ENCODE measurements around the gene TASOR2. TPM values are rescaled to one million over a fixed set of nuclear protein-coding genes. Genes with fewer than 3 reads are reported as not detected.

Gene TASOR2
- total and polyA plus RNA-seq, 9 of the 15 experiments (the other 6 are each of a cell fraction or from before 2014, with no cell fraction given): 12.7 to 75.3 (median 52.3) TPM

DNA sequence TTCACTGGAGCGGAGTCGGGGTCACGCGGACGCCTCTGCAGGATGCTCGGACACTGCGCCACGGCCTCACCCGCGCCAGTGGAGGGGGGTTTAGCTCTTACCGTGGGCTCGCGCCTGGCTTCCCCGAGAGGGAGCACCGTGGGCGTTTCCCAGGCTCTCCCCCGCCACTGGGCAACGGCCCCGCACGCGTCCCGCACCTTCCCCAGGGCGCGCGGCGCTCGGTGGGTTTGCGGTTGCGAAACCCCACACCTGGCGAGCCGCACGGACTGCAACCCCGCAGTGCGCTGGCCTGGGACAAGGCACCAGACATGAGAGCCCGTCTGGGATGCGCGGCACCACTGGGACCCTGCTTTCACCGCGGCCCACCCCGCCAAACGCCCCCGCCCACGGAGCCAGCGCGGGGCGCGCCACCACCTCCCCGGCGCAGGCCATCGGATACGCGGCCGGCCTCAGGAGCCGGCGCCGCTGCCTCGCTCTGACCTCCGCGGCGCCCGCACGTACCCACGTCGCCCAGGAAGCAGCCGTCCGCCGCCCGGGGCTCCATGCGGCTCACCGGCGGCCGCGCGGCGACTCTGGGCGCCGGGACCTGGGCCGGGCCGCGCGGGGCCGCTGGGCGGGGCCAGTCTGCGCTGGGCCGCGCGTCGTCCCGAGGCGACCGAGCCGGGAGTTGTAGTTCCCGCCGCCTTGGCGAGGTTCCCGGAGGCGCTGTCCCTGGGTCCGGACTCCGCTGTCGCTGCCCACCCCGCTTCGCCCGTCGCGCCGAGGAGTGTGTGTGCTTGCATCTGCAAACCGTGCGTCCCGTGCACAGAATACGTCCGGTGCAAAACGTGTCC, 18.4 kb upstream of the TASOR2 start, which contains the start of gene ASB13 (continued):
- TF ChIP-seq PATZ1 (CRISPR knock-in tag; IDR thresholded peaks at IDR 0.05; ENCODE audit: borderline replicate concordance): no peak
- no peak for TF ChIP-seq GTF2F1 (IDR thresholded peaks at IDR 0.05; ENCODE audit: low read depth, low read length)
- TF ChIP-seq YY1 (IDR thresholded peaks at IDR 0.05; ENCODE audit: borderline replicate concordance in 1 of 3, control insufficient read depth in 1 of 3, extremely low read depth in 1 of 3, insufficient read depth in 3 of 3, insufficient read length in 1 of 3, insufficient replicate concordance in 2 of 3, low read depth in 1 of 3, low read length in 2 of 3): peak in 1 of 3 experiments; percentile 42
- no peak for TF ChIP-seq XRCC5 (IDR thresholded peaks at IDR 0.05; ENCODE audit: low read depth, low read length)
- no peak for TF ChIP-seq C11orf30 (IDR thresholded peaks at IDR 0.05; ENCODE audit: low read depth)
- TF ChIP-seq AFF1 (IDR thresholded peaks at IDR 0.05; ENCODE audit: low read depth in 1 of 2, partially characterized antibody in 2 of 2): no peak
- no peak for TF ChIP-seq TCF7 (IDR thresholded peaks at IDR 0.05; ENCODE audit: borderline replicate concordance)
- TF ChIP-seq, protein P1, sequence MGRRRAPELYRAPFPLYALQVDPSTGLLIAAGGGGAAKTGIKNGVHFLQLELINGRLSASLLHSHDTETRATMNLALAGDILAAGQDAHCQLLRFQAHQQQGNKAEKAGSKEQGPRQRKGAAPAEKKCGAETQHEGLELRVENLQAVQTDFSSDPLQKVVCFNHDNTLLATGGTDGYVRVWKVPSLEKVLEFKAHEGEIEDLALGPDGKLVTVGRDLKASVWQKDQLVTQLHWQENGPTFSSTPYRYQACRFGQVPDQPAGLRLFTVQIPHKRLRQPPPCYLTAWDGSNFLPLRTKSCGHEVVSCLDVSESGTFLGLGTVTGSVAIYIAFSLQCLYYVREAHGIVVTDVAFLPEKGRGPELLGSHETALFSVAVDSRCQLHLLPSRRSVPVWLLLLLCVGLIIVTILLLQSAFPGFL (CRISPR knock-in tag; IDR thresholded peaks at IDR 0.05): no peak
- peak; percentile 76 for TF ChIP-seq GATAD2B (IDR thresholded peaks at IDR 0.05; ENCODE audit: borderline replicate concordance)
- TF ChIP-seq ZNF224 (CRISPR knock-in tag; IDR thresholded peaks at IDR 0.05): no peak
- TF ChIP-seq ZNF277 (CRISPR knock-in tag; IDR thresholded peaks at IDR 0.05; ENCODE audit: borderline replicate concordance): no peak
- no peak for TF ChIP-seq ZC3H11A (IDR thresholded peaks at IDR 0.05; ENCODE audit: low read depth, low read length)
- TF ChIP-seq EP400 (IDR thresholded peaks at IDR 0.05): 0 out of 2 replicates have a peak, but pooled peaks have one; percentile 23
- TF ChIP-seq CBX8 (IDR thresholded peaks at IDR 0.05; ENCODE audit: borderline replicate concordance, extremely low read depth, low read depth, low read length, poor library complexity, severe bottlenecking): no peak
- no peak for TF ChIP-seq NBN (IDR thresholded peaks at IDR 0.05; ENCODE audit: low read depth)
- no peak for TF ChIP-seq HNRNPH1 (optimal IDR thresholded peaks at IDR 0.05; ENCODE audit: low read depth, low read length)
- no peak for TF ChIP-seq ZKSCAN8 (CRISPR knock-in tag; IDR thresholded peaks at IDR 0.05)

Data from K562 (cell line).